Peyer's patch (tissue), 4 donors: Measurements from ENCODE around the gene TMEM52.

Experiments
- CTCF ChIP-seq, 6 experiments: fragments of 450-650 bp in 4 of 6; fragments of 200-600 bp in 2 of 6; sonication (generic) in 1 of 6; IDR thresholded peaks; one replicate each; pipeline ENCODE4 v1.5.1; 2017 to 2019; ENCODE audit warnings: antibody characterized with exemption in 6 of 6, mild to moderate bottlenecking in 3 of 6, moderate library complexity in 1 of 6
- POLR2A ChIP-seq, 2 donors: fragments of 450-650 bp; IDR thresholded peaks; one replicate each; pipeline ENCODE4 v1.5.1; 2017; ENCODE audit warnings: antibody characterized with exemption in 2 of 2, mild to moderate bottlenecking in 2 of 2, moderate library complexity in 2 of 2

- TF ChIP-seq CTCF (IDR thresholded peaks at IDR 0.05) (no peak), POLR2A (IDR thresholded peaks at IDR 0.05) (no peak)
Observed at GRCh38 chr1:1950940-1951339, 31.9 kb upstream of the TMEM52 start.
